IPS-NIHi7 (cell line): ENCODE data around the gene CEP295NL.
"Not testable (repeated sequence)": the region's sequence is repeated elsewhere in the genome, so short reads cannot be mapped to it uniquely, and the experiment has no call there.

ENCODE experiments used
- DNase-seq: peaks from one replicate; pipeline ENCODE4 v3.0.0; 2012; ENCODE audit warnings: mixed read lengths; ENCODE audit errors: extremely low spot score

CEP295NL gene

DNA sequence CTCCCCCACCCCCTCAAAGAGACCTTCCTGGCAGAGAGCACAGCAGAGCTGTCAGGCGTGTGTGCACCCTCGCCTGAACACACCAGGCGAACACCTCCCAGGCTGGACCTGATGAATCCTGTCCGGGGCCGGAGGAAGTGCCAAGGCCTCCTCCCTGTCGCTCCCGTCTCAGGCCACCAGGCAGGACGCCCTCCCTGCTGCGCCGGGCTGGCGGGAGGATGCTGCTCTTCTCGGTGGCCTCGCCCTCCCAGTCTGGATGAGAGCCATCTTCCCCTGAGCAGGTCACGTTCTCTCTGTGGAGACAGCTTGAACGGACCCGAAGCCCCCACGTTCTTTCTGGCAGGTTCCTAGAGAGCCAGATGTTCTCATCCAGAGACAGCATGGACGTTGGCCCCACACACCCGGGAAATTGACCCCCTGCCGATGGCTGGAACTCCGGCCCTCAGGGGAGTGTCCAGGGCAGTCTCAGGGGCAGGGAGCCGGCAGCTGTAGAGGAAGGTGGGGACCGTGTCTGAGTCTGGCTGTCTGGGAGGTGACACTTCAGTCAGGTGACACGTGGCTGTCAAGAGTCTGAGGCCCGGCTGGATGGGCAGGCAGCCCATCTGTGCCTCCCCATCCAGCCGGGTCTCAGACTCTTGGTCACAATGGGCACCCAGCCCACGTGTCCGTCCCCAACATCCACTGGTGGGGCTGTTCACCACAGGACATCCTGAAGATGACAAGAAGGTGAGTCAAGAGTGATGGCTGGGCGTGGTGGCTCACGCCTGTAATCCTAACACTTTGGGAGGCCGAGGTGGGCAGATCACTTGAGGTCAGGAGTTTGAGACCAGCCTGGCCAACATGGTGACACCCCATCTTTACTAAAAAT lies 27.1 kb upstream of the CEP295NL start:
- no peak for DNase-seq

GRCh38 chr17:78925662-78926555 lies 22.9 kb upstream of the CEP295NL start:
- peak; percentile 29 for DNase-seq

- peak; percentile 92 for DNase-seq
Measured at GRCh38 chr17:78925234-78925633, 22.2 kb upstream of the CEP295NL start, which contains the start of gene TIMP2. TIMP2 (minus strand) TSS chr17:78925387; CDS start chr17:78925088, 299 bp downstream.

DNA sequence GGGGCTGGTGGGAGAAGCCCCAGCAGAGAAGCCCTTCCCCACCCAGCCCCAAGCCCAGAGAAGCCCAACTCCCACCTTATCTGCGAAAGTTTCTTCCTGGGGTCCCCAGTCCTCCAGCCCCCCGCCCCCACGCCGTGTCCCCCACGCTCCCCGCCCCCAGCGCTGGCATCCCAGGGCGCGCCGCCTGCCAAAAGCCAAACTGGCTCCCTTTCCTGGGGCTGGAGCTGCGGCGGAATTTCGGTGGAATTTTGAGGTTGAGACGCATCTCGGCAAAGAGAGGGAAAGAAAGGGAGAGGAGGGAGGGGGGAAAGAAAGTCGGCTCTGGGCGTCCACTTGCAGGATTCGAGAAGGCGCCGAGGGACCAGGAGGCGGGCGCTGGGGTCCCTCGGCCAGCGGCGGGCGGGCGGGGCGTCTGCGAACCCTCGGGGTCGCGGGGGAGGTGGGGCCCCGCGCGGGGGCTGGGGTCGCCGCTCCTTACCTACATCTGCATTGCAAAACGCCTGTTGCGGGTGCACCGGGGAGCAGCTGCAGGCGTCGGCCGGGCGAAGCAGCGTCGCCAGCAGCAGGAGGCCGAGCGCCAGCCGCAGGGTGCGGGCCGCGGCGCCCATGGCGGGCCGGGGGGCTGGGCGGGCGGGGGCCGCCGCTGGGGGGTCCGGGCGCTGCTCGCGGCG lies 21.6 kb upstream of the CEP295NL start:
- DNase-seq: peak; percentile 58

- DNase-seq: peak; percentile 83
Measured at GRCh38 chr17:78923660-78924453, 20.9 kb upstream of the CEP295NL start.

GRCh38 chr17:78922816-78923498 lies 20.0 kb upstream of the CEP295NL start:
- DNase-seq: no peak

DNA sequence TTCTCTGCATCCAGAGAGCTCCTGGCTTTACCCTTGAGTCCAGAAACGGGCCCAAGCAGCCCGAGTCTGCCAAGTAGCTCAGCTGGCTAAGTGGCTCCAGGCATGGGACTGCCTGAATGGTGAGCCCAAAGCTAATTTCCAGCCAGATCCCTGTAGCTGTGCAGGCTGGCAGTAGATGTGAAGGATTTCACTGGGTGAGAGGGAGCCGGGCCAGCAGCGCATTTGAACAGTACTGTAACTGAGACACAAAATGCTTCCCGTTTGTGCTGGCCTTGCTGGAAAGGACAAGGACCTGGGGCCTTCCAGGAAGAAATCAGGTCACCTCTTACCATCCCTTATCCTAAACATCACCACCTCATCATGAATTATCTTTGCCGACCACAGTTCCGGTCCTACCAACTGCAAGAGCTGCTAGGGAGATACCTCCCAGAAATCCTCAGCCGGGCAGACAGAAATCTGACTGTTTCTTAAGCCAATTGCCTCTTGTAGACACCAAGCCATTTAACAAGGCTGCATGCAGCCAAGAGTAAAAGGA lies 18.5 kb upstream of the CEP295NL start:
- DNase-seq: no peak

GRCh38 chr17:78920528-78920927 lies 17.5 kb upstream of the CEP295NL start:
- DNase-seq: no peak

GRCh38 chr17:78919861-78920450 lies 17.0 kb upstream of the CEP295NL start:
- no peak for DNase-seq

DNA sequence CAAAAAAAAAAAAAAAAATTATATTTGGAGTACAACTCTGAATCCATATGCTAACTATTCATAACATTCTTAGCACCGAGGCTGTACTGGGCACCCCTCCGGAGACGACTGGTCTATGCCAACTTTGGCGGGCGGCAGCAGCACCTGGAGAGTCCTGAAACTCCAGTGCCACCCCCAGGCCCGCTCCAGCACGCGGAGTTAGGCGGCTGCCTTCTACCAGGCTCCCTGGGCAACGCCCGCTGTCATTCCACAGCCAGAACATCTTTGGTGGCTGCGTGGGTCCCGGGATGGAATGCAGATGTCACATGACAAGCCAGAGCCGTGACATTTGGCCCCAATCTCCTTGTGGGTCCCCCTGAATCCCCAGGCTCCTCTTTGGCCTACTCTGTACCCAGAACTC lies 16.0 kb upstream of the CEP295NL start:
- DNase-seq: no peak

GRCh38 chr17:78917451-78918275 lies 14.7 kb upstream of the CEP295NL start:
- no peak for DNase-seq

DNA sequence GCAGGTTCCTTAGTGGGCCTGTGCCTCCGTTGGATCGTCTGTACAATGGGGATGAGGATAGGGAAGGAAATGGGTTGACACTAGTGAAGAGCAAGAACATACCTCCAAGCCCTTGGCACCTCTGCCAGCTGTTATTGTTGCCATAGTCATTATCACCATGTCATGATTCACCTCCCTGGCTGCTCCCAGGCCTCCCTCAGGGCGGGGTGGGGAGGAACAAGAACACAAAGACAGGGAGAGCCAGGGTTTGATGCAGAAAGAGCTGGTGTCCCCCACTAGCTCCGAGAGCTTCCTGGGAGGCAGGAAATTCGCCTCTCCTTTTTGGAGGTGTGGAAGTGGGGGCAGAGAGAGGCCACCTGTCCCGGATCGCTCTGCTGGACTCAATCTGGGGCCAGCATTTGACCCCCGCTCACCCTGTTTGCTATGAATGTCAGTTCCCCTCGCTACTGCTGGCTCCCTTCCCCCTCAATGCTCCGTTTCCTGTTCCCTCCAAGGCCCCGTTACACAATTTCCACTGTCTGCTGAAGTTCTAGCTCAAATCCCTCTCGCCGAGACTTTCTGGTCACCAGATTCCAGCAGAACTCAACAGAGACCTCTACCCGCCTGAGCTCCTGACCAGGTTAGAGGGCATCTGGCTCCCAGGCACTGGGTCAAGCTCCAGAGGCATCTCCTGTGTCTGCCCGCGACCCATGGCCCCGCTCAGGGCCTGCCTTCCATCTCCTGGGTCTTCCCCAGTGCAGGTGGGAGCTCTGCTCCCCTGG lies 13.1 kb upstream of the CEP295NL start:
- DNase-seq: no peak

DNA sequence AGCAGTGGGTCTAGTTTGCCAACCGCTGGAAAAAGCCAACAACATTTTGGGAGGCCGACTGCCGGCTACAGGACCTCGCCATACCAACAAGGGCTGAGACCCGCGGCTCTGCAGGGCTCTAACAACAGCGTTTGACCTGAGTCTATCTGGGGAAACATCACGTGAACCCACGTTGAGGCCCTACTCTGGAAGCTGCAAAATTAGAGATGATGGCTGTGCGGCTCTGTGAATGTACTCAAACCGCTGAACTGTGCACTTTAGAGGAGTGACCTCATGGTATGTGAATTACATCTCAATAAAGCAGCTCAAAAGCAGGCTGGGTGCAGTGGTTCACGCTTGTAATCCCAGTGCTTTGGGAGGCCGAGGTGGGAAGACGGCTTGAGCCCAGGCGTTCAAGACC lies 10.1 kb upstream of the CEP295NL start:
- DNase-seq: no peak

- DNase-seq: no peak
Measured at GRCh38 chr17:78912082-78912481, 9.1 kb upstream of the CEP295NL start.

DNA sequence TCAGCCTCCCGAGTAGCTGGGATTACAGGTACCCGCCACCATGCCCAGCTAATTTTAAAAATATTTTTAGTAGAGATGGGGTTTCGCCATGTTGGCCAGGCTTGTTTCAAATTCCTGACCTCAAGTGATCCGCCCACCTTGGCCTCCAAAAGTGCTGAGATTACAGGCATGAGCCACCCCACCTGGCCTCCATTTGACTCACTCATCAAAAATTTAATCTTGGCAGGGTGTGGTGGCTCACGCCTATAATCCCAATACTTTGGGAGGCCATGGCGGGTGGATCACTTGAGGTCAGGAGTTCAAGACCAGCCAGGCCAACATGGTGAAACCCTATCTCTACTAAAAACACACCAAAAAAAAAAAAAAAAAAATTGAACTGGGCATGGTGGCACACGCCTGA lies 8.5 kb upstream of the CEP295NL start:
- not testable (repeated sequence) for DNase-seq

- no peak for DNase-seq
Measured at GRCh38 chr17:78910497-78911284, 7.7 kb upstream of the CEP295NL start.

DNA sequence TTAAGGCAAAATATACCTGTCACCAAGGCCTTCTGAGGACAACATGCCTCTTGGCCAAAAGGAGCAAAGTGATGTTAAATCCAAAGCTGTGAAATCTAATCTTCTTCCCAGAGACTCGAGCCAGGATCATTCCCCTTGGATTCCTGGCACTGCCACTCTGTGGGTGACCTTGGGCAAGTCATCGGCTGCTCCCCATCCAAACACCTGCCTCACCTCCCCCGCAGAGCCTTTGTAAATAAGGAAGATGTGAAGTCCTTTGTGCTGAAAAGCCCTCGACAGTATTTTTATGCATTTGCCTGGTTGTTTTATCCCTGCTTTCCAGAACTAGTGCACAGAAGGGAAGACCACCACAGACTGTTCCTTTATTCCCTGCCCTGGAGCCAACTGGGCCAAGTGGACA lies 5.4 kb upstream of the CEP295NL start:
- DNase-seq: no peak
